DLD1 (cell line): ENCODE data around the gene CARD10.
"Not testable (repeated sequence)": the region's sequence is repeated elsewhere in the genome, so short reads cannot be mapped to it uniquely, and the experiment has no call there.

Experiments used
- in situ Hi-C: cut with HindIII; loops from 2 replicates; pipeline ENCODE4 v1.10.0; 2017; ENCODE audit warnings: low sequenced_read_pairs

The CARD10 gene

GRCh38 chr22:37470087-37470445, 49.1 kb downstream of the CARD10 start:
- in situ Hi-C loops = no loop called here

GRCh38 chr22:37469416-37470086, 49.7 kb downstream of the CARD10 start:
- in situ Hi-C loops = no loop called here

GRCh38 chr22:37468201-37468695, 51.0 kb downstream of the CARD10 start:
- in situ Hi-C loops = not testable (repeated sequence)

- in situ Hi-C loops = no loop called here
Measured at GRCh38 chr22:37467391-37467955, 51.7 kb downstream of the CARD10 start.

GRCh38 chr22:37464181-37464580, 55.0 kb downstream of the CARD10 start:
- in situ Hi-C loops = no loop called here

GRCh38 chr22:37462983-37463382, 56.2 kb downstream of the CARD10 start:
- in situ Hi-C loops = no loop called here

- in situ Hi-C loops = no loop called here
Measured at GRCh38 chr22:37462436-37462835, 56.8 kb downstream of the CARD10 start.

GRCh38 chr22:37461961-37462360, 57.3 kb downstream of the CARD10 start:
- in situ Hi-C loops = no loop called here

GRCh38 chr22:37460684-37461083, 58.5 kb downstream of the CARD10 start:
- in situ Hi-C loops = no loop called here

GRCh38 chr22:37459206-37459605, 60.0 kb downstream of the CARD10 start:
- in situ Hi-C loops = no loop called here

- in situ Hi-C loops = no loop called here
Measured at GRCh38 chr22:37457093-37457893, 61.9 kb downstream of the CARD10 start.

- in situ Hi-C loops = no loop called here
Measured at GRCh38 chr22:37456346-37456745, 62.9 kb downstream of the CARD10 start.

- in situ Hi-C loops = no loop called here
Measured at GRCh38 chr22:37455896-37456295, 63.3 kb downstream of the CARD10 start.

GRCh38 chr22:37454857-37455686, 64.1 kb downstream of the CARD10 start:
- in situ Hi-C loops = no loop called here

- in situ Hi-C loops = no loop called here
Measured at GRCh38 chr22:37453696-37454095, 65.5 kb downstream of the CARD10 start.

- in situ Hi-C loops = no loop called here
Measured at GRCh38 chr22:37451218-37451617, 68.0 kb downstream of the CARD10 start.

GRCh38 chr22:37449331-37450001, 69.7 kb downstream of the CARD10 start:
- in situ Hi-C loops = loop anchor here (10.0 kb wide), 1 partner anchor 125 kb away; no protein-coding TSS in a partner anchor

- in situ Hi-C loops = loop anchor here (10.0 kb wide), 1 partner anchor 124 kb away; no protein-coding TSS in a partner anchor
Measured at GRCh38 chr22:37448516-37449127, 70.6 kb downstream of the CARD10 start.

- in situ Hi-C loops = loop anchor here (10.0 kb wide), 1 partner anchor 121 kb away; no protein-coding TSS in a partner anchor
Measured at GRCh38 chr22:37445501-37445900, 73.7 kb downstream of the CARD10 start.

GRCh38 chr22:37443977-37444376, 75.2 kb downstream of the CARD10 start:
- in situ Hi-C loops = loop anchor here (10.0 kb wide), 1 partner anchor 119 kb away; no protein-coding TSS in a partner anchor
